Astrocyte of the spinal cord (primary cell): ENCODE data around the gene MEIOSIN.

Experiments used
- DNase-seq: peaks from one replicate; pipeline ENCODE4 v3.0.0; 2011; ENCODE audit warnings: low read depth, low spot score
- H3K4me3 ChIP-seq: 2 replicates; pipeline ENCODE4 v1.5.1; 2011; ENCODE audit warnings: low read depth, mild to moderate bottlenecking, low read length, moderate library complexity
- CTCF ChIP-seq: IDR thresholded peaks from 2 replicates; pipeline ENCODE4 v1.5.1; 2012; ENCODE audit warnings: low read depth, mild to moderate bottlenecking, low read length, inconsistent platforms
- in situ Hi-C: cut with HindIII; loops from 2 replicates; pipeline ENCODE4 v1.10.0; 2017; ENCODE audit warnings: low sequenced_read_pairs

The MEIOSIN gene

GRCh38 chr19:45701676-45702075 is 31.6 kb upstream of the MEIOSIN start:
- in situ Hi-C loops = no loop called here
- TF ChIP-seq CTCF = no peak
- DNase-seq = no peak
- no peak overlapping the region for H3K4me3 ChIP-seq

- TF ChIP-seq CTCF = no peak
- no peak for DNase-seq
- in situ Hi-C loops = no loop called here
- H3K4me3 ChIP-seq = no peak overlapping the region
These were observed 28.1 kb upstream of the MEIOSIN start for GRCh38 chr19:45705115-45705514.

GRCh38 chr19:45705710-45706415 is 27.4 kb upstream of the MEIOSIN start:
- in situ Hi-C loops = no loop called here
- H3K4me3 ChIP-seq = no peak overlapping the region
- TF ChIP-seq CTCF = no peak
- no peak for DNase-seq

GRCh38 chr19:45710356-45711130 is 22.7 kb upstream of the MEIOSIN start:
- no peak overlapping the region for H3K4me3 ChIP-seq
- no peak for DNase-seq
- no peak for TF ChIP-seq CTCF
- in situ Hi-C loops = no loop called here

- TF ChIP-seq CTCF = no peak
- H3K4me3 ChIP-seq = no peak overlapping the region
- in situ Hi-C loops = no loop called here
- no peak for DNase-seq
These were observed 21.2 kb upstream of the MEIOSIN start for GRCh38 chr19:45711851-45712698.

- no peak for DNase-seq
- no peak for TF ChIP-seq CTCF
- in situ Hi-C loops = no loop called here
- H3K4me3 ChIP-seq = no peak overlapping the region
These were observed 20.6 kb upstream of the MEIOSIN start for GRCh38 chr19:45712699-45713067.
